NB4 (cell line): Measurements from ENCODE around the gene SNAI3.

Experiments
- DNase-seq: peaks from one replicate; pipeline ENCODE4 v3.0.0; 2010; ENCODE audit warnings: low read depth
- H3K4me3 ChIP-seq: one replicate; pipeline ENCODE4 v1.5.1; 2011; ENCODE audit warnings: mild to moderate bottlenecking, low read depth, low read length, moderate library complexity
- MYC ChIP-seq: IDR thresholded peaks from 2 replicates; pipeline ENCODE4 v1.6.1; 2011; ENCODE audit warnings: low read depth, low read length
- POLR2A ChIP-seq: IDR thresholded peaks from 2 replicates; pipeline ENCODE4 v1.6.1; 2011; ENCODE audit warnings: mild to moderate bottlenecking; ENCODE audit not compliant: insufficient read length; ENCODE audit errors: extremely low read depth
- TF ChIP-seq, protein P1 (sequence below): IDR thresholded peaks from one replicate; pipeline ENCODE4 v1.5.1; 2012; ENCODE audit warnings: low read depth, low read length
- TF ChIP-seq, protein P2 (sequence below): IDR thresholded peaks from 2 replicates; pipeline ENCODE4 v1.6.1; 2011; ENCODE audit warnings: low read depth, low read length

The SNAI3 gene

DNA sequence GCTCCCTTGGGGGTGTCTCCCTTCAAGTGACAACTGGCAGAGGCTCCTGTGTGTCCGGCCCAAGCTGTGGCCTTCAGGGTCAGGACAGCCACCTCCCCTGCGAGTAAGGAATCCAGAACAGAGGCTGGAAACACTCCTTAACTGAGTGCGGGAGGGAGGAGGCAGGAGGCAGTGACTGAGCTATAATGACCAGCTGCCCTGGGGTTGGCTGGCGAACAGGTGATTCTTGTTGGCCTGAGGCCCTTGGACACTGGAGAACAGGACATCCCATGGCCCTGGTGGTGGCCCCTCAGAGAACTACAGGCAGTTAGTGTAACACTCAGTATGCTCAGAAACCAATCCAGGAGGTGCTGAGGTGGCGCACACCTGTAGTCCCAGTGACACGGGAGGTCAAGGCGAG, 9.4 kb upstream of the SNAI3 start:
- TF ChIP-seq, protein P1, sequence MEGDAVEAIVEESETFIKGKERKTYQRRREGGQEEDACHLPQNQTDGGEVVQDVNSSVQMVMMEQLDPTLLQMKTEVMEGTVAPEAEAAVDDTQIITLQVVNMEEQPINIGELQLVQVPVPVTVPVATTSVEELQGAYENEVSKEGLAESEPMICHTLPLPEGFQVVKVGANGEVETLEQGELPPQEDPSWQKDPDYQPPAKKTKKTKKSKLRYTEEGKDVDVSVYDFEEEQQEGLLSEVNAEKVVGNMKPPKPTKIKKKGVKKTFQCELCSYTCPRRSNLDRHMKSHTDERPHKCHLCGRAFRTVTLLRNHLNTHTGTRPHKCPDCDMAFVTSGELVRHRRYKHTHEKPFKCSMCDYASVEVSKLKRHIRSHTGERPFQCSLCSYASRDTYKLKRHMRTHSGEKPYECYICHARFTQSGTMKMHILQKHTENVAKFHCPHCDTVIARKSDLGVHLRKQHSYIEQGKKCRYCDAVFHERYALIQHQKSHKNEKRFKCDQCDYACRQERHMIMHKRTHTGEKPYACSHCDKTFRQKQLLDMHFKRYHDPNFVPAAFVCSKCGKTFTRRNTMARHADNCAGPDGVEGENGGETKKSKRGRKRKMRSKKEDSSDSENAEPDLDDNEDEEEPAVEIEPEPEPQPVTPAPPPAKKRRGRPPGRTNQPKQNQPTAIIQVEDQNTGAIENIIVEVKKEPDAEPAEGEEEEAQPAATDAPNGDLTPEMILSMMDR, result no peak
- TF ChIP-seq, protein P2, sequence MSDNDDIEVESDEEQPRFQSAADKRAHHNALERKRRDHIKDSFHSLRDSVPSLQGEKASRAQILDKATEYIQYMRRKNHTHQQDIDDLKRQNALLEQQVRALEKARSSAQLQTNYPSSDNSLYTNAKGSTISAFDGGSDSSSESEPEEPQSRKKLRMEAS, result no peak
- TF ChIP-seq MYC, result no peak
- TF ChIP-seq POLR2A, result no peak
- H3K4me3 ChIP-seq, result no peak overlapping the region
- DNase-seq, result no peak

DNA sequence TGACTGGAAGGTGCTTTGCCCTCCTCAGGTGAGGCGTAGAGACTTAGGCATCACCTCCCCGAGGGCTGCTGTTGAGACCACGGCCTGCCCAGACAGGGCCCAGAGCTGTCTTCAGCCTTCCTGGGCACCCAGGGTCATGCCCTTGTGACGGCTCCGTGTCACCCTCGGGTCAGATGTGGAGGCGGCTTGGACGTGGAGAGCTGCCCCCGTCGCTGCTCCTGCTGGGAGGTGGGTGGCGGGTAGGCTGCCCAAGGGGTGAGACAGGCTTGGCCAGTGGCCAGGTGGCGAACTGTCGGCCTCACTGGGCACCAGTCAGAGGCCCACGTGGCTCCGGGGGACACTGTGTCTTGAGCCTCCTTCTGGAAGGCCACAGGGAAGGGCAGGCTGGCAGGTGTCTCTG, 8.9 kb upstream of the SNAI3 start:
- no peak for DNase-seq
- no peak overlapping the region for H3K4me3 ChIP-seq
- no peak for TF ChIP-seq POLR2A
- TF ChIP-seq, protein P1, result no peak
- no peak for TF ChIP-seq MYC
- TF ChIP-seq, protein P2, result no peak

DNA sequence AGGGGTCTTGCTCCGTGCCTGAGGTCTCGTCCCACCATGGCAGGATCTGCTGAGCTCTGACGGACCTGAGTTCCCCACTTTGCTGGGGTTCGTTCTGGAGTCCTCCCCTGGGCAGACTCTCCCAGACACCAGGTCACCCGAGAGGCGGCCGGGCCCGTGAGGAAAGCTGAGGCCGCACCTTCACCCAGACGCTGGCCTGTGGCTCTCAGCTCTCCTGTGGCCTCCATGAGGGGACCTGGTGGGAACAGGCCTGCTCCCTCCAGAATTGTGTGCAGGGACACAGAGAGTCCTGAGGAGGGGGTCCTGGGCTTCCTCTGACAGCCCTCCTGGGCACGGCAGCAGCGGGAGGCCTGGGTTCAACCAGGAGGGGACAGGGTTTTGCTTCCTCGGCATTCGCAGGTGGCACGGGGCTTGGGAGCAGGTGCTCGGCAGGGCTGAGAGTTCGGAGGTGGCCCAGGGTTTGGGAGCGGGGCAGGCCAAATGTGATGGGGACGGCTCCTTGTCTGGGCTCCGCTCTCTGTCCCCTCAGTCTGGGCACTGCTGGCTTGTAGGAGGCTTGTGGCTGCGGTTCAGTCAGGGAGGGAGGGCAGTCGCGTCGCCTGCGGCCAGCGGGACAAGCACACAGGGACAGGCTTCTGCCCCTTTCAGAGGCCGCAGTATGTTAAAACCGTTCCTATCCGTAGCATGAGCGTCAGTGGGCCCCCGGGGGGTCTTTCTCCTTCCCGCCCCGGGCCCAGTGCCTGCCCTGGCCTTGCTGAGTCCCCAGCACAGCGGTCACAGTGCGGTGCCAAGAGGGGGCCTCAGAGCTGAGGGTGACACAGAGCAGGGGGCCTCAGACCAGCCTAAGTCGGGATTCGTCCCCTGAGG, 8.1 kb upstream of the SNAI3 start:
- H3K4me3 ChIP-seq, result no peak overlapping the region
- DNase-seq, result no peak
- TF ChIP-seq, protein P1, result no peak
- TF ChIP-seq MYC, result no peak
- TF ChIP-seq, protein P2, result no peak

DNA sequence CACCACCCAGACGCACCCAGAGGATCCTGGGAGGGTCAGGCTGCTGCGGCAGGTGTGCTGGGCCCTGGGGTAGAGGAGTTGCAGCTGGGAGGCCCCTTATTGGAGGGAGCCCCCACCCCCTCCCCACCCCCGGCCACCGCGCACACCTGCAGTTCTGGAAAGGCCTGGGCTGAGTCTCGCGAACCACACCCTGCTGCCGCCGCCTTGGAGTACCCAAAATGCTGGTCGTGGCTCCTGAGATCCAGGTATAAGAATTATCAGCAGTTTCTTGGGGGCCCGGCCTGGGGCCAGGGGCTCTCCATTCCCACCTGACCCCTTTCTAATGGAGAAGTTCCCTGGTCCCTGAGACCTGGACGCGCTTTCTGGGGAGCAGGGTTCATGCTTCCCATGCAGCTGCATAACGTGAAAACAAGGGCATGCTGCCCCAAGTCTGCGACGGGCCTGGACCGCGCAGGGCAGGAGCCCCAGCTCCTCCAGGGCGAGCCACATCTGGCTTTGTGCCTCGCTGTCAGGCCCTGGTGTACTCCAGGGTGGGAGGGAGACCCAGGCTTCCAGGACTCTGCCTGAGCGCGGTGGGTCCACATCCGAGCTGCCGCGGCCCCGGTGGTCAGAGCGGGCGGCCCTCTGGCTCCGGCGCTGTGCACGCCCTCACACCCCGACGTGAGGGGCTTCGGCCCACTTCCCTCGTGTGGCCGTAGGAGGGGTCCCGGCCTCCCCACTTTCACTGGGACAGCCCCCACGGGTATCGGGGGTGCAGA, 7.3 kb upstream of the SNAI3 start:
- no peak overlapping the region for H3K4me3 ChIP-seq
- no peak for DNase-seq
- TF ChIP-seq, protein P1, result no peak
- TF ChIP-seq, protein P2, result no peak
- TF ChIP-seq POLR2A (no peak), MYC (no peak)

DNA sequence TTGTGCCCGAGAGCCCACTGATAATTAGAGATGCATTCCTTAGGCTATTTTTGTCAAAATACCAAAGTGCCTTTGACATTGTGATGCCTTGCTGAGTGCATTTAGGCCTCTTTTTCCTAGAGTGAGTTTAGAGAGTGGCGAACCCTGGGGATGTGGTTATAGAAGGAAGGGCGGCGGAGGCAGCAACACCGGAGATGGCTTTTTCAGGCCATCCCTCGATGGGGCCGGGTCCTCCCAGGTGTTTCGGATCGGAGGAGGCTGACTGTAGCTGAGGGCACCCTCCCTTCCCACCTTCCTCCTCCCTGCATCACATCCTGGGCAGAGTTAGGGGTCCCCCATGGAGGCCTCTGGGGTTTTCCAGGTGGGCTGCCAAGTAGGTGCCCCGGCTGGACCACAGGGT, 6.6 kb upstream of the SNAI3 start:
- no peak overlapping the region for H3K4me3 ChIP-seq
- TF ChIP-seq, protein P2, result no peak
- TF ChIP-seq POLR2A (no peak), MYC (no peak)
- TF ChIP-seq, protein P1, result no peak
- no peak for DNase-seq
